ENCODE data around the gene CCDC127. TPM values are rescaled to one million over a fixed set of nuclear protein-coding genes. Genes with fewer than 3 reads are reported as not detected.

The CCDC127 gene
- total RNA-seq, 1 donor from 2014 or later, result 10.1 TPM

DNA sequence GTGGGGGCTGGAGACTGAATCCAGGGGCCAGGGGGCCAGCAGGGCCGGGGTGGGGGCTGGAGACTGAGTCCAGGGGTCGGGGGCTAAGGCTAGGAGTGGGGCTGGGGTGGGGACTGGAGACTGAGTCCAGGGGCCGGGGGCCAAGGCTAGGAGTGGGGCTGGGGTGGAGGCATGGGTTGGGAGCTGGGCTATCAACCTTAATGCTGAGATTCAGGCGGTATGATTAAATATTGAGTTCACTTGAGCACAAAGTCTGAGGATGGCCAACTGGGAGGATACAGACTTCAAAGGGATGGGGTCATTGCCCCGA, 43.7 kb downstream of the CCDC127 start:
- H3K4me1 Mint-ChIP-seq (ENCODE audit: low read depth), result no peaks in the 10 kb centered on the region
- no peak overlapping the region for H3K4me3 Mint-ChIP-seq (ENCODE audit: low read depth)
- no peak overlapping the region for H3K27ac Mint-ChIP-seq
- H3K27me3 Mint-ChIP-seq, result no peaks in the 10 kb centered on the region
- H3K9me3 Mint-ChIP-seq (ENCODE audit: low read depth), result no peaks in the 10 kb centered on the region
- H3K36me3 Mint-ChIP-seq (ENCODE audit: insufficient read depth), result peaks cover 7% of the 10 kb centered on the region
- no peak for DNase-seq (ENCODE audit: low spot score, unreplicated experiment)
- TF ChIP-seq, protein P1, sequence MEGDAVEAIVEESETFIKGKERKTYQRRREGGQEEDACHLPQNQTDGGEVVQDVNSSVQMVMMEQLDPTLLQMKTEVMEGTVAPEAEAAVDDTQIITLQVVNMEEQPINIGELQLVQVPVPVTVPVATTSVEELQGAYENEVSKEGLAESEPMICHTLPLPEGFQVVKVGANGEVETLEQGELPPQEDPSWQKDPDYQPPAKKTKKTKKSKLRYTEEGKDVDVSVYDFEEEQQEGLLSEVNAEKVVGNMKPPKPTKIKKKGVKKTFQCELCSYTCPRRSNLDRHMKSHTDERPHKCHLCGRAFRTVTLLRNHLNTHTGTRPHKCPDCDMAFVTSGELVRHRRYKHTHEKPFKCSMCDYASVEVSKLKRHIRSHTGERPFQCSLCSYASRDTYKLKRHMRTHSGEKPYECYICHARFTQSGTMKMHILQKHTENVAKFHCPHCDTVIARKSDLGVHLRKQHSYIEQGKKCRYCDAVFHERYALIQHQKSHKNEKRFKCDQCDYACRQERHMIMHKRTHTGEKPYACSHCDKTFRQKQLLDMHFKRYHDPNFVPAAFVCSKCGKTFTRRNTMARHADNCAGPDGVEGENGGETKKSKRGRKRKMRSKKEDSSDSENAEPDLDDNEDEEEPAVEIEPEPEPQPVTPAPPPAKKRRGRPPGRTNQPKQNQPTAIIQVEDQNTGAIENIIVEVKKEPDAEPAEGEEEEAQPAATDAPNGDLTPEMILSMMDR (IDR thresholded peaks at IDR 0.05; ENCODE audit: unreplicated experiment), result no peak

- no peaks in the 10 kb centered on the region for H3K9me3 Mint-ChIP-seq (ENCODE audit: low read depth)
- no peaks in the 10 kb centered on the region for H3K27me3 Mint-ChIP-seq
- H3K4me1 Mint-ChIP-seq (ENCODE audit: low read depth), result peaks cover under 1% of the 10 kb centered on the region
- no peak overlapping the region for H3K4me3 Mint-ChIP-seq (ENCODE audit: low read depth)
- no peak overlapping the region for H3K27ac Mint-ChIP-seq
- H3K36me3 Mint-ChIP-seq (ENCODE audit: insufficient read depth), result peaks cover 6% of the 10 kb centered on the region
- DNase-seq (ENCODE audit: low spot score, unreplicated experiment), result no peak
- TF ChIP-seq, protein P1 (IDR thresholded peaks at IDR 0.05; ENCODE audit: unreplicated experiment), result no peak
Measured at GRCh38 chr5:173392-174290, 44.3 kb downstream of the CCDC127 start.

- no peak overlapping the region for H3K27ac Mint-ChIP-seq
- TF ChIP-seq, protein P1 (IDR thresholded peaks at IDR 0.05; ENCODE audit: unreplicated experiment), result no peak
Measured at GRCh38 chr5:172841-173251, 45.1 kb downstream of the CCDC127 start.

DNA sequence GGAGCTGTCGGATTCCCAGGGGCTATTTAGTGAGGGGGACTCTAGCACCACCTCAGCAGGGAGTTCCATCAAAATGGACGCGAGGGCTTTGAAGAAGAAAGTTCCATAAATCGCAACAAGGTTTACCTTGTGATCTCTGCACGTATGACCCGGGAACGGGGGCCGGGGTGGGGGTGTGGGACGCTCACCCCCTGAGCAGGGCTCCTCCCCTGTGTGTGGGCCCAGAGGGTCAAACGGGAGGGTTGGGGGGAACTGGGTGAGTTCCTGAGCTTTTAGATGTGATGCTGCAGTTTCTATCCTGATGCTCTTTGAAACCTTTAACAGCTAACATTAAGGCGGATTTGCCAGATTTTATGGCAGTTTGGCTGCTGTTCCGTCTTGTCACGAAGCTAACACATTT, 45.5 kb downstream of the CCDC127 start:
- H3K27ac Mint-ChIP-seq, result no peak overlapping the region
- no peaks in the 10 kb centered on the region for H3K9me3 Mint-ChIP-seq (ENCODE audit: low read depth)
- no peak overlapping the region for H3K4me3 Mint-ChIP-seq (ENCODE audit: low read depth)
- H3K4me1 Mint-ChIP-seq (ENCODE audit: low read depth), result peaks cover 3% of the 10 kb centered on the region
- TF ChIP-seq, protein P1 (IDR thresholded peaks at IDR 0.05; ENCODE audit: unreplicated experiment), result no peak
- peaks cover 8% of the 10 kb centered on the region for H3K36me3 Mint-ChIP-seq (ENCODE audit: insufficient read depth)
- H3K27me3 Mint-ChIP-seq, result no peaks in the 10 kb centered on the region
- DNase-seq (ENCODE audit: low spot score, unreplicated experiment), result no peak

More at GRCh38 chr5:172841-173251, 45.1 kb downstream of the CCDC127 start:
- Mint-ChIP-seq H3K36me3 (ENCODE audit: insufficient read depth) (peaks cover 8% of the 10 kb centered on the region), H3K4me1 (ENCODE audit: low read depth) (peaks cover 3% of the 10 kb centered on the region), H3K27me3 (no peaks in the 10 kb centered on the region), H3K4me3 (ENCODE audit: low read depth) (no peak overlapping the region), H3K9me3 (ENCODE audit: low read depth) (no peaks in the 10 kb centered on the region)
- DNase-seq (ENCODE audit: low spot score, unreplicated experiment), result no peak

- Mint-ChIP-seq H3K36me3 (ENCODE audit: insufficient read depth) (peaks cover 8% of the 10 kb centered on the region), H3K4me1 (ENCODE audit: low read depth) (peaks cover 3% of the 10 kb centered on the region), H3K4me3 (ENCODE audit: low read depth) (no peak overlapping the region), H3K27ac (no peak overlapping the region), H3K9me3 (ENCODE audit: low read depth) (no peaks in the 10 kb centered on the region), H3K27me3 (no peaks in the 10 kb centered on the region)
- TF ChIP-seq, protein P1 (IDR thresholded peaks at IDR 0.05; ENCODE audit: unreplicated experiment), result no peak
- no peak for DNase-seq (ENCODE audit: low spot score, unreplicated experiment)
Measured at GRCh38 chr5:171801-172331, 46.1 kb downstream of the CCDC127 start.
